Liver (tissue), 9 donors: ENCODE results near the gene PFKFB3. TPM values are rescaled to one million over a fixed set of nuclear protein-coding genes. Genes with fewer than 3 reads are reported as not detected.

Experiments
- DNase-seq: peaks from one replicate; pipeline ENCODE4 v3.0.0-alpha.2; 2017; ENCODE audit warnings: low spot score
- H3K27ac ChIP-seq, 2 donors: one replicate each; pipeline ENCODE4 v1.7.0; 2013; ENCODE audit warnings: inconsistent platforms in 2 of 2, low read length in 2 of 2, control low read depth in 1 of 2, low read depth in 1 of 2, mild to moderate bottlenecking in 1 of 2
- H3K27me3 ChIP-seq, 4 donors: one replicate each; pipeline versions ENCODE4 v1.6.1 to v1.7.0; 2013; ENCODE audit warnings: low read length in 3 of 4, inconsistent platforms in 1 of 4, mild to moderate bottlenecking in 1 of 4, moderate library complexity in 1 of 4; ENCODE audit not compliant: control insufficient read depth in 4 of 4, insufficient read depth in 4 of 4
- H3K36me3 ChIP-seq, 4 donors: one replicate each; pipeline versions ENCODE4 v1.6.1 to v1.7.0; 2013; ENCODE audit warnings: low read length in 3 of 4, mild to moderate bottlenecking in 3 of 4, low read depth in 1 of 4, moderate library complexity in 1 of 4; ENCODE audit not compliant: control insufficient read depth in 4 of 4, insufficient read depth in 3 of 4
- H3K4me1 ChIP-seq, 4 donors: one replicate each; pipeline versions ENCODE4 v1.6.1 to v1.7.0; 2013; ENCODE audit warnings: low read length in 3 of 4, mild to moderate bottlenecking in 3 of 4, moderate library complexity in 1 of 4; ENCODE audit not compliant: control insufficient read depth in 4 of 4, insufficient read depth in 4 of 4
- H3K4me3 ChIP-seq, 3 donors: one replicate each; pipeline versions ENCODE4 v1.6.1 to v1.7.0; 2013; ENCODE audit warnings: low read length in 3 of 3, control low read depth in 1 of 3, low read depth in 1 of 3, mild to moderate bottlenecking in 1 of 3
- H3K9ac ChIP-seq, 2 donors: one replicate each; pipeline ENCODE4 v1.7.0; 2013; ENCODE audit warnings: low read length in 2 of 2, mild to moderate bottlenecking in 2 of 2, moderate library complexity in 2 of 2, control low read depth in 1 of 2, low read depth in 1 of 2
- H3K9me3 ChIP-seq, 4 donors: one replicate each; pipeline versions ENCODE4 v1.6.1 to v1.7.0; 2013; ENCODE audit warnings: low read length in 3 of 4; ENCODE audit not compliant: control insufficient read depth in 4 of 4
- CTCF ChIP-seq: fragments of 150-350 bp; IDR thresholded peaks from 2 replicates; pipeline ENCODE4 v1.5.1; 2017; ENCODE audit warnings: improper control_type of control experiment, low read depth, low read length; ENCODE audit not compliant: missing input control
- EGR1 ChIP-seq, 2 donors: IDR thresholded peaks; 2 replicates each; pipeline ENCODE4 v1.6.1; 2016 to 2018; ENCODE audit warnings: antibody characterized with exemption in 2 of 2, low read depth in 2 of 2
- FOXA1 ChIP-seq: IDR thresholded peaks from 2 replicates; pipeline ENCODE4 v1.6.1; 2016; ENCODE audit warnings: antibody characterized with exemption
- FOXA2 ChIP-seq: IDR thresholded peaks from 2 replicates; pipeline ENCODE4 v1.6.1; 2016; ENCODE audit warnings: antibody characterized with exemption
- GABPA ChIP-seq, 2 donors: IDR thresholded peaks in 1 of 2; conservative IDR thresholded peaks in 1 of 2; 2 replicates each; pipeline ENCODE4 v1.6.1; 2016; ENCODE audit warnings: antibody characterized with exemption in 2 of 2, mild to moderate bottlenecking in 1 of 2, moderate library complexity in 1 of 2
- HNF4A ChIP-seq, 2 donors: conservative IDR thresholded peaks; 2 replicates each; pipeline ENCODE4 v1.6.1; 2016; ENCODE audit warnings: antibody characterized with exemption in 2 of 2, mild to moderate bottlenecking in 2 of 2
- HNF4G ChIP-seq: IDR thresholded peaks from 2 replicates; pipeline ENCODE4 v1.6.1; 2016; ENCODE audit warnings: antibody characterized with exemption
- JUND ChIP-seq, 2 donors: IDR thresholded peaks; 2 replicates each; pipeline ENCODE4 v1.6.1; 2016; ENCODE audit warnings: antibody characterized with exemption in 2 of 2
- MAX ChIP-seq: IDR thresholded peaks from 2 replicates; pipeline ENCODE4 v1.6.1; 2016; ENCODE audit warnings: antibody characterized with exemption
- NR2F2 ChIP-seq: IDR thresholded peaks from 2 replicates; pipeline ENCODE4 v1.6.1; 2016; ENCODE audit warnings: antibody characterized with exemption
- RAD21 ChIP-seq, 2 donors: IDR thresholded peaks; 2 replicates each; pipeline ENCODE4 v1.6.1; 2016; ENCODE audit warnings: antibody characterized with exemption in 2 of 2, mild to moderate bottlenecking in 2 of 2
- RXRA ChIP-seq, 2 donors: IDR thresholded peaks; 2 replicates each; pipeline ENCODE4 v1.6.1; 2017 to 2018; ENCODE audit warnings: antibody characterized with exemption in 2 of 2, mild to moderate bottlenecking in 1 of 2
- SP1 ChIP-seq: IDR thresholded peaks from 2 replicates; pipeline ENCODE4 v1.6.1; 2018; ENCODE audit warnings: antibody characterized with exemption, mild to moderate bottlenecking
- TAF1 ChIP-seq: conservative IDR thresholded peaks from 2 replicates; pipeline ENCODE4 v1.6.1; 2016; ENCODE audit warnings: antibody characterized with exemption, mild to moderate bottlenecking
- YY1 ChIP-seq: IDR thresholded peaks from 2 replicates; pipeline ENCODE4 v1.6.1; 2016; ENCODE audit warnings: antibody characterized with exemption, mild to moderate bottlenecking
- WGBS: extraction: QIAGEN DNeasy Blood & Tissue Kit; methylation state at CpG from one replicate; pipeline ENCODE4 v1.1.7; 2013; 5-methylcytosine and 5-hydroxymethylcytosine counted together
- polyA plus RNA-seq, 2 donors: library from polyadenylated mRNA; stranded (reverse) in 1 of 2; unstranded in 1 of 2; fragments of 200-250 nt in 1 of 2; fragments of >200 nt in 1 of 2; fragmentation: Nextera tagmentation in 1 of 2; extraction: Ambion mirVana in 1 of 2; gene quantifications; one replicate each; pipeline versions ENCODE4 v1.2.1 to v1.2.3, GENCODE V29; 2013 to 2015
- total RNA-seq, 2 donors: library from RNA; depleted of rRNA; stranded (reverse); fragments of >200 nt; gene quantifications; one replicate each; pipeline ENCODE4 v1.2.3, GENCODE V29; 2014
- TF ChIP-seq, protein P1 (sequence below): IDR thresholded peaks from 2 replicates; pipeline ENCODE4 v1.6.1; 2016; ENCODE audit warnings: antibody characterized with exemption
- TF ChIP-seq, protein P2 (sequence below): IDR thresholded peaks from 2 replicates; pipeline ENCODE4 v1.6.1; 2016; ENCODE audit warnings: antibody characterized with exemption
- TF ChIP-seq, protein P3 (sequence below): IDR thresholded peaks from 2 replicates; pipeline ENCODE4 v1.6.1; 2016; ENCODE audit warnings: antibody characterized with exemption, mild to moderate bottlenecking
- donor health status: healthy.
- donor health status: healthy.
- donor health status: healthy.
- donor health status: healthy.
- donor health status: healthy.

The PFKFB3 gene
- total and polyA plus RNA-seq, 4 donors, result 1.6 to 9.1 (median 5.8) TPM

GRCh38 chr10:6229290-6229689 lies 26.6 kb downstream of the PFKFB3 start:
- 98% methylated on average over 15 of the region's 15 CpGs for WGBS
- Histone ChIP-seq H3K9me3 (no peaks in the 10 kb centered on the region), H3K4me1 (no peaks in the 10 kb centered on the region), H3K36me3 (peaks cover 14 to 72% (median 37%) of the 10 kb centered on the region in 4 donors), H3K9ac (no peak overlapping the region), H3K27me3 (no peaks in the 10 kb centered on the region), H3K27ac (no peak overlapping the region), H3K4me3 (no peak overlapping the region)
- no peak for DNase-seq
- TF ChIP-seq HNF4G (no peak), YY1 (no peak)

- Histone ChIP-seq H3K27me3 (no peaks in the 10 kb centered on the region), H3K27ac (no peak overlapping the region), H3K9me3 (no peaks in the 10 kb centered on the region), H3K9ac (no peak overlapping the region), H3K4me3 (no peak overlapping the region), H3K36me3 (peaks cover 14 to 74% (median 37%) of the 10 kb centered on the region in 4 donors), H3K4me1 (no peaks in the 10 kb centered on the region)
- WGBS, result 94% methylated on average over 13 of the region's 13 CpGs
- TF ChIP-seq RXRA (IDR thresholded peaks at IDR 0.05) (no peak), HNF4G (no peak), EGR1 (IDR thresholded peaks at IDR 0.05; ENCODE audit: low read depth in 2 of 2) (no peak), HNF4A (conservative IDR thresholded peaks at IDR 0.05) (no peak), RAD21 (IDR thresholded peaks at IDR 0.05) (no peak), FOXA1 (no peak)
- DNase-seq, result no peak
Observed at GRCh38 chr10:6229746-6230145, 27.0 kb downstream of the PFKFB3 start.

GRCh38 chr10:6230315-6230714 lies 27.6 kb downstream of the PFKFB3 start:
- Histone ChIP-seq H3K4me3 (no peak overlapping the region), H3K9ac (no peak overlapping the region), H3K9me3 (no peaks in the 10 kb centered on the region), H3K27ac (no peak overlapping the region), H3K36me3 (peaks cover 12 to 72% (median 35%) of the 10 kb centered on the region in 4 donors), H3K4me1 (no peaks in the 10 kb centered on the region), H3K27me3 (no peaks in the 10 kb centered on the region)
- WGBS, result 94% methylated on average over 2 of the region's 2 CpGs
- DNase-seq, result no peak
- TF ChIP-seq, protein P1, sequence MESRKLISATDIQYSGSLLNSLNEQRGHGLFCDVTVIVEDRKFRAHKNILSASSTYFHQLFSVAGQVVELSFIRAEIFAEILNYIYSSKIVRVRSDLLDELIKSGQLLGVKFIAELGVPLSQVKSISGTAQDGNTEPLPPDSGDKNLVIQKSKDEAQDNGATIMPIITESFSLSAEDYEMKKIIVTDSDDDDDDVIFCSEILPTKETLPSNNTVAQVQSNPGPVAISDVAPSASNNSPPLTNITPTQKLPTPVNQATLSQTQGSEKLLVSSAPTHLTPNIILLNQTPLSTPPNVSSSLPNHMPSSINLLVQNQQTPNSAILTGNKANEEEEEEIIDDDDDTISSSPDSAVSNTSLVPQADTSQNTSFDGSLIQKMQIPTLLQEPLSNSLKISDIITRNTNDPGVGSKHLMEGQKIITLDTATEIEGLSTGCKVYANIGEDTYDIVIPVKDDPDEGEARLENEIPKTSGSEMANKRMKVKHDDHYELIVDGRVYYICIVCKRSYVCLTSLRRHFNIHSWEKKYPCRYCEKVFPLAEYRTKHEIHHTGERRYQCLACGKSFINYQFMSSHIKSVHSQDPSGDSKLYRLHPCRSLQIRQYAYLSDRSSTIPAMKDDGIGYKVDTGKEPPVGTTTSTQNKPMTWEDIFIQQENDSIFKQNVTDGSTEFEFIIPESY, result no peak
- no peak for TF ChIP-seq CTCF
- TF ChIP-seq HNF4G, result no peak
- no peak for TF ChIP-seq MAX
- TF ChIP-seq FOXA2, result no peak
- TF ChIP-seq SP1, result no peak
- TF ChIP-seq RAD21 (IDR thresholded peaks at IDR 0.05), result no peak
- TF ChIP-seq JUND (IDR thresholded peaks at IDR 0.05), result no peak
- no peak for TF ChIP-seq YY1
- TF ChIP-seq, protein P2, sequence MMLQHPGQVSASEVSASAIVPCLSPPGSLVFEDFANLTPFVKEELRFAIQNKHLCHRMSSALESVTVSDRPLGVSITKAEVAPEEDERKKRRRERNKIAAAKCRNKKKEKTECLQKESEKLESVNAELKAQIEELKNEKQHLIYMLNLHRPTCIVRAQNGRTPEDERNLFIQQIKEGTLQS, result no peak
- no peak for TF ChIP-seq GABPA (IDR thresholded peaks at IDR 0.05 in 1 of 2, conservative IDR thresholded peaks at IDR 0.05 in 1 of 2)
- no peak for TF ChIP-seq FOXA1
- TF ChIP-seq HNF4A (conservative IDR thresholded peaks at IDR 0.05), result no peak
- no peak for TF ChIP-seq TAF1
- TF ChIP-seq RXRA (IDR thresholded peaks at IDR 0.05), result no peak
- no peak for TF ChIP-seq NR2F2
- TF ChIP-seq, protein P3, sequence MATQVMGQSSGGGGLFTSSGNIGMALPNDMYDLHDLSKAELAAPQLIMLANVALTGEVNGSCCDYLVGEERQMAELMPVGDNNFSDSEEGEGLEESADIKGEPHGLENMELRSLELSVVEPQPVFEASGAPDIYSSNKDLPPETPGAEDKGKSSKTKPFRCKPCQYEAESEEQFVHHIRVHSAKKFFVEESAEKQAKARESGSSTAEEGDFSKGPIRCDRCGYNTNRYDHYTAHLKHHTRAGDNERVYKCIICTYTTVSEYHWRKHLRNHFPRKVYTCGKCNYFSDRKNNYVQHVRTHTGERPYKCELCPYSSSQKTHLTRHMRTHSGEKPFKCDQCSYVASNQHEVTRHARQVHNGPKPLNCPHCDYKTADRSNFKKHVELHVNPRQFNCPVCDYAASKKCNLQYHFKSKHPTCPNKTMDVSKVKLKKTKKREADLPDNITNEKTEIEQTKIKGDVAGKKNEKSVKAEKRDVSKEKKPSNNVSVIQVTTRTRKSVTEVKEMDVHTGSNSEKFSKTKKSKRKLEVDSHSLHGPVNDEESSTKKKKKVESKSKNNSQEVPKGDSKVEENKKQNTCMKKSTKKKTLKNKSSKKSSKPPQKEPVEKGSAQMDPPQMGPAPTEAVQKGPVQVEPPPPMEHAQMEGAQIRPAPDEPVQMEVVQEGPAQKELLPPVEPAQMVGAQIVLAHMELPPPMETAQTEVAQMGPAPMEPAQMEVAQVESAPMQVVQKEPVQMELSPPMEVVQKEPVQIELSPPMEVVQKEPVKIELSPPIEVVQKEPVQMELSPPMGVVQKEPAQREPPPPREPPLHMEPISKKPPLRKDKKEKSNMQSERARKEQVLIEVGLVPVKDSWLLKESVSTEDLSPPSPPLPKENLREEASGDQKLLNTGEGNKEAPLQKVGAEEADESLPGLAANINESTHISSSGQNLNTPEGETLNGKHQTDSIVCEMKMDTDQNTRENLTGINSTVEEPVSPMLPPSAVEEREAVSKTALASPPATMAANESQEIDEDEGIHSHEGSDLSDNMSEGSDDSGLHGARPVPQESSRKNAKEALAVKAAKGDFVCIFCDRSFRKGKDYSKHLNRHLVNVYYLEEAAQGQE, result no peak
